HepG2 (cell line): Measurements from ENCODE around the gene LIMD2. TPM values are rescaled to one million over a fixed set of nuclear protein-coding genes. Genes with fewer than 3 reads are reported as not detected.
A peak's percentile ranks its signal among the peaks of the same experiment; 100 is the strongest.

Source experiments
- ARHGAP35 ChIP-seq: sonication (generic); formaldehyde crosslinking; IDR thresholded peaks from 2 replicates; pipeline ENCODE4 v1.9.0; 2022; ENCODE audit warnings: mild to moderate bottlenecking, inconsistent platforms, moderate library complexity, missing genetic modification reagents, borderline replicate concordance
- BRCA1 ChIP-seq: sonication (generic); formaldehyde crosslinking; IDR thresholded peaks from 2 replicates; pipeline ENCODE4 v1.4.0; 2020; ENCODE audit warnings: missing genetic modification reagents
- DMAP1 ChIP-seq: IDR thresholded peaks from 2 replicates; pipeline ENCODE4 v1.6.1; 2016
- GABPA ChIP-seq, 2 experiments: IDR thresholded peaks; 2 replicates each; pipeline ENCODE4 v1.6.1; 2011 to 2016; ENCODE audit warnings: low read depth in 2 of 2, low read length in 1 of 2, missing biosample characterization in 1 of 2, missing genetic modification characterization in 1 of 2
- GABPB1 ChIP-seq: IDR thresholded peaks from 2 replicates; pipeline ENCODE4 v1.6.1; 2016; ENCODE audit warnings: mild to moderate bottlenecking, missing genetic modification reagents, moderate library complexity, missing compliant biosample characterization
- NFRKB ChIP-seq: fragments of 450-650 bp; IDR thresholded peaks from 2 replicates; pipeline ENCODE4 v1.6.1; 2017
- PAXIP1 ChIP-seq: sonication (generic); formaldehyde crosslinking; conservative IDR thresholded peaks from 2 replicates; pipeline ENCODE4 v1.4.0; 2020; ENCODE audit warnings: mild to moderate bottlenecking, missing genetic modification reagents, moderate library complexity
- PCBP1 ChIP-seq: fragments of 200-400 bp; formaldehyde crosslinking; IDR thresholded peaks from 2 replicates; pipeline ENCODE4 v1.6.1; 2017; ENCODE audit warnings: mild to moderate bottlenecking, low read depth, low read length, borderline replicate concordance
- REL ChIP-seq: sonication (generic); formaldehyde crosslinking; conservative IDR thresholded peaks from 2 replicates; pipeline ENCODE4 v1.8.0; 2022; ENCODE audit warnings: mild to moderate bottlenecking, missing genetic modification reagents, moderate library complexity
- RFXAP ChIP-seq: sonication (generic); formaldehyde crosslinking; IDR thresholded peaks from 2 replicates; pipeline ENCODE4 v1.4.0; 2020; ENCODE audit warnings: missing genetic modification reagents, borderline replicate concordance
- SRSF9 ChIP-seq: fragments of 200-400 bp; formaldehyde crosslinking; IDR thresholded peaks from 2 replicates; pipeline ENCODE4 v1.6.1; 2018; ENCODE audit warnings: borderline replicate concordance, mild to moderate bottlenecking, low read depth, low read length; ENCODE audit not compliant: insufficient read depth, poor library complexity, severe bottlenecking
- TBX3 ChIP-seq: fragments of 450-650 bp; IDR thresholded peaks from 2 replicates; pipeline ENCODE4 v1.6.1; 2017; ENCODE audit warnings: antibody characterized with exemption, mild to moderate bottlenecking, inconsistent platforms, borderline replicate concordance
- TMF1 ChIP-seq: sonication (generic); formaldehyde crosslinking; IDR thresholded peaks from 2 replicates; pipeline ENCODE4 v1.8.1; 2022; ENCODE audit warnings: low read depth, missing genetic modification reagents
- USF2 ChIP-seq, 2 experiments: sonication (generic) in 1 of 2; formaldehyde crosslinking in 1 of 2; IDR thresholded peaks; 2 replicates each; pipeline versions ENCODE4 v1.5.1 to v1.6.1; 2011 to 2020; ENCODE audit warnings: borderline replicate concordance in 1 of 2, low read depth in 1 of 2, low read length in 1 of 2, mild to moderate bottlenecking in 1 of 2, missing genetic modification reagents in 1 of 2, moderate library complexity in 1 of 2
- ZBTB1 ChIP-seq: sonication (generic); formaldehyde crosslinking; IDR thresholded peaks from 2 replicates; pipeline ENCODE4 v1.4.0; 2020; ENCODE audit warnings: missing genetic modification reagents, borderline replicate concordance
- ZBTB7A ChIP-seq: sonication (generic); formaldehyde crosslinking; IDR thresholded peaks from 2 replicates; pipeline ENCODE4 v1.8.0; 2022; ENCODE audit warnings: mild to moderate bottlenecking, missing genetic modification reagents
- ZIK1 ChIP-seq: sonication (generic); formaldehyde crosslinking; IDR thresholded peaks from 2 replicates; pipeline ENCODE4 v1.5.0; 2020; ENCODE audit warnings: mild to moderate bottlenecking, low read depth, missing genetic modification reagents, borderline replicate concordance
- ZNF282 ChIP-seq: fragments of 450-650 bp; IDR thresholded peaks from 2 replicates; pipeline ENCODE4 v1.6.1; 2018; ENCODE audit not compliant: partially characterized antibody
- ZNF296 ChIP-seq: sonication (generic); formaldehyde crosslinking; conservative IDR thresholded peaks from 2 replicates; pipeline ENCODE4 v1.5.0; 2020; ENCODE audit warnings: mild to moderate bottlenecking, missing genetic modification reagents
- ZNF550 ChIP-seq: sonication (generic); formaldehyde crosslinking; IDR thresholded peaks from 2 replicates; pipeline ENCODE4 v1.4.0; 2020; ENCODE audit warnings: mild to moderate bottlenecking, missing genetic modification reagents, borderline replicate concordance
- ZNF616 ChIP-seq: sonication (generic); formaldehyde crosslinking; IDR thresholded peaks from 2 replicates; pipeline ENCODE4 v1.5.0; 2020; ENCODE audit warnings: low read depth, mild to moderate bottlenecking, missing genetic modification reagents
- ZNF768 ChIP-seq: sonication (generic); formaldehyde crosslinking; IDR thresholded peaks from 2 replicates; pipeline ENCODE4 v1.4.0; 2020; ENCODE audit warnings: missing genetic modification reagents
- ZNF792 ChIP-seq: IDR thresholded peaks from 2 replicates; pipeline ENCODE4 v1.6.1; 2016
- ZNF891 ChIP-seq: sonication (generic); formaldehyde crosslinking; IDR thresholded peaks from 2 replicates; pipeline ENCODE4 v1.5.0; 2020; ENCODE audit warnings: mild to moderate bottlenecking, missing genetic modification reagents
- polyA plus RNA-seq, 8 experiments: library from polyadenylated mRNA; depleted of rRNA in 3 of 8; stranded (reverse) in 7 of 8; unstranded in 1 of 8; fragments of >200 nt; fragmentation: Illumina TruSeq in 4 of 8; extraction: Trizol in 4 of 8; gene quantifications; 2 replicates each; pipeline versions ENCODE4 v1.2.1 to v1.2.3, GENCODE V29; 2011 to 2016; ENCODE audit warnings: low read depth in 4 of 8, missing spikeins in 1 of 8, mixed read lengths in 1 of 8; ENCODE audit not compliant: insufficient read depth in 1 of 8
- total RNA-seq, 5 experiments: library from RNA; depleted of rRNA; stranded (reverse); fragments of >200 nt; fragmentation: Illumina TruSeq; extraction: Trizol; gene quantifications; 2 replicates each; pipeline ENCODE4 v1.2.3, GENCODE V29; 2016; ENCODE audit warnings: low read depth in 1 of 5

The LIMD2 gene
- total and polyA plus RNA-seq, 2 of the 13 experiments (the other 11 are each of a cell fraction or from before 2014, with no cell fraction given) = 9.0 to 20.8 TPM

- no peak for TF ChIP-seq ZNF296 (CRISPR knock-in tag)
- no peak for TF ChIP-seq TBX3
- peak; percentile 80; the same call in 1 of the 2 replicates for TF ChIP-seq ZNF768 (CRISPR knock-in tag)
- no peak for TF ChIP-seq SRSF9
- TF ChIP-seq ZNF550 (CRISPR knock-in tag) = no peak
- no peak for TF ChIP-seq USF2 (IDR thresholded peaks at IDR 0.05; ENCODE audit: low read depth, low read length)
- no peak for TF ChIP-seq USF2 (CRISPR knock-in tag; IDR thresholded peaks at IDR 0.05; ENCODE audit: borderline replicate concordance)
- peak; percentile 39; the same call in 1 of the 2 replicates for TF ChIP-seq PAXIP1 (CRISPR knock-in tag)
- TF ChIP-seq TMF1 (CRISPR knock-in tag) = peak; percentile 81; the same call in 1 of the 2 replicates
- TF ChIP-seq BRCA1 (CRISPR knock-in tag) = no peak; the same call in 1 of the 2 replicates
- no peak for TF ChIP-seq ZNF282
- no peak for TF ChIP-seq ZBTB7A (CRISPR knock-in tag)
- peak; percentile 96 for TF ChIP-seq PCBP1
- peak; percentile 95 for TF ChIP-seq GABPB1 (CRISPR knock-in tag)
- peak; percentile 74; the same call in 1 of the 2 replicates for TF ChIP-seq DMAP1 (CRISPR knock-in tag)
- TF ChIP-seq RFXAP (CRISPR knock-in tag) = peak; percentile 27; the same call in 1 of the 2 replicates
- TF ChIP-seq ZBTB1 (CRISPR knock-in tag) = no peak
- no peak for TF ChIP-seq NFRKB
- peak; percentile 98 for TF ChIP-seq ZNF891 (CRISPR knock-in tag)
- TF ChIP-seq ZNF616 (CRISPR knock-in tag) = peak; percentile 61; the same call in 1 of the 2 replicates
- TF ChIP-seq ARHGAP35 (CRISPR knock-in tag) = peak; percentile 87; the same call in 1 of the 2 replicates
- peak; percentile 78 for TF ChIP-seq GABPA (IDR thresholded peaks at IDR 0.05; ENCODE audit: low read depth, low read length)
- TF ChIP-seq GABPA (CRISPR knock-in tag; IDR thresholded peaks at IDR 0.05; ENCODE audit: low read depth) = peak; percentile 88
- peak; percentile 84 for TF ChIP-seq ZNF792 (CRISPR knock-in tag)
- peak; percentile 45 for TF ChIP-seq ZIK1 (CRISPR knock-in tag)
- peak; percentile 67; the same call in 1 of the 2 replicates for TF ChIP-seq REL (CRISPR knock-in tag)
These were observed 41.7 kb upstream of the LIMD2 start, which contains the start of gene STRADA (continued) for GRCh38 chr17:63741408-63742173.
